ENCODE measurements around the gene NUCB1. TPM values are rescaled to one million over a fixed set of nuclear protein-coding genes. Genes with fewer than 3 reads are reported as not detected.

The NUCB1 gene
- total and polyA plus RNA-seq, 9 of the 15 experiments (the other 6 are each of a cell fraction or from before 2014, with no cell fraction given) = 3.1 to 153 (median 71.7) TPM

DNA sequence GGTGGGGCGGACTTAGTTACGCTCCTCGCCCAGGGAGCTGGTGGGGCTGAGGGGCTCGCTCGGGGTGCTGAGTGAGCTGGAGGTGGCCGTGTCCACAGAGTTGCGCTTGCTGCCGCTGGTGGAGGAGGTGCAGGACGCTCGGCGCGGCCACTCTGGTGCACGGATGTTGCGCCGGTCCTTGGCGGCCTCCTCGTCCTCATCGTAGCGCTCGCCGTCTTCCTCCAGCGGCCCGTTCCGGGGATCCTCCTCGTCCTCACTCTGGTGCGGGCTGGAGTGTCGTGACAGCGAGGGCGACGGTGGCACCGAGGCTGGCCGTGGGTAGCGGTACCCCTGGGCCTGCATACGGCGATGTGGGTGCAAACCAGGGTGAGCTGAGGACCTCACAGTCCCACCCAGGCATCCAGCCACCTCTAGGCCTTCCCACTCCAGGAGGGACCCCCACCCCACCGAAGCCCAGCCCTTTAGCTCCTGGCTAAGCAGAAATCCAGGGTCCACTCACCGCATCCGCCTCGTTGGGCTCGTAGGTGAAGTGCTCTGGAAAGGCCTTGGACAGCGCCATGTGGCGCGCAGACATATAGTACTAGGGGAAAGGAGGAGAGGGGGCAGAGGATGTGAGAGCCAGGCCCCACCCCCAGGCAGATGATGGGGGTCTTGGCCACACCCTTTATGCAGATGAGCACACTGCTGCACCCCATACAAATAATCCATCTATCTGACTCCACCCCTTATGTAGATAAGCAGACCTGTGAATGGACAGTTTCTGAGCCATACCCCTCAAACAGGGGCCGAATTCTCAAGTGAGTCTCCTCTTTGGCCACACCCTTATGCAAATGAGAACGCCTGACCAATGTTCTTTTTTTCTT, 69.4 kb downstream of the NUCB1 start:
- Histone ChIP-seq H3K27ac (ENCODE audit: extremely low read depth, low read depth, low read length) (no peak overlapping the region; the same call in 2 of the 3 replicates), H3K4me1 (replicated peaks in 1 of 2; ENCODE audit: control insufficient read depth in 2 of 2, insufficient read depth in 2 of 2, low read length in 2 of 2) (peaks cover 26 to 37% of the 10 kb centered on the region in 2 experiments), H2AFZ (ENCODE audit: low read depth, low read length) (no peak overlapping the region), H3K9me3 (replicated peaks; ENCODE audit: control insufficient read depth, insufficient read depth, low read depth, low read length) (no peaks in the 10 kb centered on the region), H3K4me3 (no peak overlapping the region), H3K36me3 (ENCODE audit: control insufficient read depth, insufficient read depth, low read length) (peaks cover 72% of the 10 kb centered on the region), H3K4me2 (ENCODE audit: insufficient read depth, low read length) (peak overlapping the region; percentile 47; the same call in 1 of the 2 replicates), H3K9ac (ENCODE audit: insufficient read depth in 1 of 2, low read depth in 2 of 2, low read length in 2 of 2) (no peak overlapping the region), H4K20me1 (replicated peaks; ENCODE audit: control insufficient read depth, insufficient read depth, low read length) (peaks cover 21% of the 10 kb centered on the region), H3K9me1 (ENCODE audit: control insufficient read depth, insufficient read depth, low read length) (no peaks in the 10 kb centered on the region), H3K79me2 (ENCODE audit: control insufficient read depth, insufficient read depth, low read length) (peaks cover 30% of the 10 kb centered on the region), H3K27me3 (ENCODE audit: control insufficient read depth in 2 of 2, insufficient read depth in 2 of 2, low read length in 2 of 2) (no peaks in the 10 kb centered on the region)
- no TSS peak for BruUV-seq (replicated peaks)
- 82% methylated on average over 14 of the region's 45 CpGs for WGBS (ENCODE audit: insufficient coverage, low coverage, missing lambda C conversion rate)
- POLR2A ChIA-PET = interaction anchor here (0.5 to 14.5 kb wide), 14 partner anchors 10 to 422 kb away, joined by 3 to 439 read pairs (median 4); partner anchors contain the start of genes NUCB1, PPP1R15A, RUVBL2 and TULP2
- ATAC-seq (peak; percentile 58), DNase-seq (ENCODE audit: extremely low read depth in 1 of 4, low spot score in 3 of 4) (peak; percentile 70 to 85 (median 79)), FAIRE-seq (peak; percentile 88)
- CTCF ChIA-PET (ENCODE audit: low intra/inter-chr PET ratio) = interaction anchor here (0.6 kb wide), 2 partner anchors 12 to 188 kb away, joined by 3 to 6 read pairs; no protein-coding TSS in a partner anchor
- intact Hi-C loops (cut with micrococcal nuclease) = loop anchor here (2.0 to 5.0 kb wide), 2 partner anchors 37 to 175 kb away; partner anchors contain the start of gene DHDH
- in situ Hi-C loops (cut with MboI) = loop anchor here (5.0 to 10.0 kb wide), 3 partner anchors 95 to 325 kb away; partner anchors contain the start of genes CA11 and PPP1R15A
- TF ChIP-seq ZNF384 (IDR thresholded peaks at IDR 0.05; ENCODE audit: low read depth, low read length) (0 out of 2 replicates have a peak, but pooled peaks have one; percentile 12), FIP1L1 (IDR thresholded peaks at IDR 0.05; ENCODE audit: low read depth, low read length, poor library complexity, severe bottlenecking) (peak; percentile 98), BCL6 (CRISPR knock-in tag; IDR thresholded peaks at IDR 0.05) (no peak), DDX20 (tag; IDR thresholded peaks at IDR 0.05; ENCODE audit: low read depth) (no peak), CBX1 (IDR thresholded peaks at IDR 0.05; ENCODE audit: low read depth) (0 out of 2 replicates have a peak, but pooled peaks have one; percentile 31), CXXC5 (CRISPR knock-in tag; IDR thresholded peaks at IDR 0.05) (no peak), MCM3 (IDR thresholded peaks at IDR 0.05) (no peak), RBFOX2 (IDR thresholded peaks at IDR 0.05; ENCODE audit: low read depth, low read length) (peak; percentile 81), POLR2G (IDR thresholded peaks at IDR 0.05; ENCODE audit: low read depth, low read length) (peak; percentile 91), DIDO1 (tag; IDR thresholded peaks at IDR 0.05; ENCODE audit: low read depth) (no peak)
- TF ChIP-seq, protein P1, sequence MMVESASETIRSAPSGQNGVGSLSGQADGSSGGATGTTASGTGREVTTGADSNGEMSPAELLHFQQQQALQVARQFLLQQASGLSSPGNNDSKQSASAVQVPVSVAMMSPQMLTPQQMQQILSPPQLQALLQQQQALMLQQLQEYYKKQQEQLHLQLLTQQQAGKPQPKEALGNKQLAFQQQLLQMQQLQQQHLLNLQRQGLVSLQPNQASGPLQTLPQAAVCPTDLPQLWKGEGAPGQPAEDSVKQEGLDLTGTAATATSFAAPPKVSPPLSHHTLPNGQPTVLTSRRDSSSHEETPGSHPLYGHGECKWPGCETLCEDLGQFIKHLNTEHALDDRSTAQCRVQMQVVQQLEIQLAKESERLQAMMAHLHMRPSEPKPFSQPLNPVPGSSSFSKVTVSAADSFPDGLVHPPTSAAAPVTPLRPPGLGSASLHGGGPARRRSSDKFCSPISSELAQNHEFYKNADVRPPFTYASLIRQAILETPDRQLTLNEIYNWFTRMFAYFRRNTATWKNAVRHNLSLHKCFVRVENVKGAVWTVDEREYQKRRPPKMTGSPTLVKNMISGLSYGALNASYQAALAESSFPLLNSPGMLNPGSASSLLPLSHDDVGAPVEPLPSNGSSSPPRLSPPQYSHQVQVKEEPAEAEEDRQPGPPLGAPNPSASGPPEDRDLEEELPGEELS (CRISPR knock-in tag; IDR thresholded peaks at IDR 0.05; ENCODE audit: borderline replicate concordance) = 0 out of 2 replicates have a peak, but pooled peaks have one; percentile 17
- TF ChIP-seq, protein P2, sequence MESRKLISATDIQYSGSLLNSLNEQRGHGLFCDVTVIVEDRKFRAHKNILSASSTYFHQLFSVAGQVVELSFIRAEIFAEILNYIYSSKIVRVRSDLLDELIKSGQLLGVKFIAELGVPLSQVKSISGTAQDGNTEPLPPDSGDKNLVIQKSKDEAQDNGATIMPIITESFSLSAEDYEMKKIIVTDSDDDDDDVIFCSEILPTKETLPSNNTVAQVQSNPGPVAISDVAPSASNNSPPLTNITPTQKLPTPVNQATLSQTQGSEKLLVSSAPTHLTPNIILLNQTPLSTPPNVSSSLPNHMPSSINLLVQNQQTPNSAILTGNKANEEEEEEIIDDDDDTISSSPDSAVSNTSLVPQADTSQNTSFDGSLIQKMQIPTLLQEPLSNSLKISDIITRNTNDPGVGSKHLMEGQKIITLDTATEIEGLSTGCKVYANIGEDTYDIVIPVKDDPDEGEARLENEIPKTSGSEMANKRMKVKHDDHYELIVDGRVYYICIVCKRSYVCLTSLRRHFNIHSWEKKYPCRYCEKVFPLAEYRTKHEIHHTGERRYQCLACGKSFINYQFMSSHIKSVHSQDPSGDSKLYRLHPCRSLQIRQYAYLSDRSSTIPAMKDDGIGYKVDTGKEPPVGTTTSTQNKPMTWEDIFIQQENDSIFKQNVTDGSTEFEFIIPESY (CRISPR knock-in tag; IDR thresholded peaks at IDR 0.05) = peak; percentile 89
